SU-DHL-6 (cell line): ENCODE results near the gene EFCAB6.

Source experiments
- H2AFZ ChIP-seq: fragments of 200-600 bp; sonication (generic); 2 replicates; pipeline ENCODE4 v1.6.1; 2014; ENCODE audit warnings: low read depth, mild to moderate bottlenecking, moderate library complexity, mixed read lengths, antibody characterized with exemption, low read length; ENCODE audit not compliant: severe bottlenecking
- H3F3A ChIP-seq: fragments of 200-600 bp; shearing (Covaris generic); 2 replicates; pipeline ENCODE4 v1.6.0; 2016; ENCODE audit warnings: antibody characterized with exemption, mild to moderate bottlenecking; ENCODE audit not compliant: insufficient read depth
- H3K27ac ChIP-seq: fragments of 200-600 bp; sonication (generic); 2 replicates; pipeline ENCODE4 v1.5.1; 2016; ENCODE audit warnings: low read depth, mild to moderate bottlenecking, low read length, moderate library complexity, mixed read lengths
- H3K27me3 ChIP-seq: fragments of 200-600 bp; sonication (generic), shearing (Covaris generic); 2 replicates; pipeline ENCODE4 v1.6.0; 2014; ENCODE audit warnings: mild to moderate bottlenecking, low read length
- H3K36me3 ChIP-seq: fragments of 200-600 bp; sonication (generic); 2 replicates; pipeline ENCODE4 v1.6.1; 2014; ENCODE audit warnings: mild to moderate bottlenecking, low read length, mixed read lengths
- H3K4me2 ChIP-seq: fragments of 300-600, 200-600 bp; shearing (Covaris generic), sonication (generic); 2 replicates; pipeline ENCODE4 v1.6.0; 2014; ENCODE audit warnings: low read length, low read depth, mild to moderate bottlenecking; ENCODE audit not compliant: poor library complexity, severe bottlenecking
- H3K4me3 ChIP-seq: fragments of 200-600 bp; sonication (generic); 2 replicates; pipeline ENCODE4 v1.5.1; 2014; ENCODE audit warnings: antibody characterized with exemption, low read length, mild to moderate bottlenecking, mixed read lengths; ENCODE audit not compliant: insufficient read depth, poor library complexity, severe bottlenecking
- H3K79me2 ChIP-seq: fragments of 200-600 bp; sonication (generic); 2 replicates; pipeline ENCODE4 v1.6.1; 2014; ENCODE audit warnings: mild to moderate bottlenecking, low read length, moderate library complexity; ENCODE audit not compliant: insufficient read depth
- H3K9ac ChIP-seq: fragments of 200-600 bp; sonication (generic); 2 replicates; pipeline ENCODE4 v1.7.0; 2014; ENCODE audit warnings: mild to moderate bottlenecking, low read length
- H3K9me2 ChIP-seq: fragments of 200-600 bp; sonication (generic); replicated peaks from 2 replicates; pipeline ENCODE4 v1.6.1; 2014; ENCODE audit warnings: low read length; ENCODE audit not compliant: insufficient read depth
- H3K9me3 ChIP-seq: fragments of 200-600 bp; sonication (generic); 2 replicates; pipeline ENCODE4 v1.6.1; 2014; ENCODE audit warnings: low read length, mixed read lengths; ENCODE audit not compliant: insufficient read depth
- H4K20me1 ChIP-seq: fragments of 200-600 bp; sonication (generic); 2 replicates; pipeline ENCODE4 v1.6.1; 2014; ENCODE audit warnings: low read depth, mild to moderate bottlenecking, antibody characterized with exemption, low read length, moderate library complexity, mixed read lengths
- CTCF ChIP-seq: fragments of 200-600 bp; sonication (generic); IDR thresholded peaks from one replicate; pipeline ENCODE4 v1.5.1; 2017; ENCODE audit warnings: antibody characterized with exemption, mild to moderate bottlenecking, low read length, moderate library complexity; ENCODE audit not compliant: insufficient read depth, poor library complexity, severe bottlenecking
- EZH2phosphoT487 ChIP-seq: fragments of 200-600 bp; sonication (generic), shearing (Covaris generic); conservative IDR thresholded peaks from 2 replicates; pipeline ENCODE4 v1.6.1; 2018; ENCODE audit warnings: mild to moderate bottlenecking, antibody characterized with exemption, low read length, moderate library complexity, mixed read lengths

Gene EFCAB6

GRCh38 chr22:43726322-43726721 is 85.8 kb downstream of the EFCAB6 start:
- Histone ChIP-seq H2AFZ (no peak overlapping the region), H3K9ac (no peak overlapping the region), H3K27ac (no peak overlapping the region), H3K27me3 (no peaks in the 10 kb centered on the region), H3K9me3 (no peaks in the 10 kb centered on the region), H3K9me2 (no peaks in the 10 kb centered on the region), H3K79me2 (no peaks in the 10 kb centered on the region), H3K4me3 (no peak overlapping the region), H4K20me1 (no peaks in the 10 kb centered on the region), H3K4me2 (no peak overlapping the region), H3F3A (no peaks in the 10 kb centered on the region), H3K36me3 (no peaks in the 10 kb centered on the region)
- no peak for TF ChIP-seq CTCF
- no peak for TF ChIP-seq EZH2phosphoT487

- H3K27ac ChIP-seq: no peak overlapping the region
- H3K9me3 ChIP-seq: no peaks in the 10 kb centered on the region
- no peaks in the 10 kb centered on the region for H3K36me3 ChIP-seq
- no peak overlapping the region for H3K4me2 ChIP-seq
- H3K4me3 ChIP-seq: no peak overlapping the region
- no peaks in the 10 kb centered on the region for H3F3A ChIP-seq
- TF ChIP-seq CTCF: no peak
- no peak for TF ChIP-seq EZH2phosphoT487
- H2AFZ ChIP-seq: no peak overlapping the region
- H3K9ac ChIP-seq: no peak overlapping the region
- H3K79me2 ChIP-seq: no peaks in the 10 kb centered on the region
- H3K27me3 ChIP-seq: no peaks in the 10 kb centered on the region
- no peaks in the 10 kb centered on the region for H4K20me1 ChIP-seq
- no peaks in the 10 kb centered on the region for H3K9me2 ChIP-seq
Observed at GRCh38 chr22:43723816-43724215, 88.3 kb downstream of the EFCAB6 start.

- Histone ChIP-seq H4K20me1 (no peaks in the 10 kb centered on the region), H3F3A (no peaks in the 10 kb centered on the region), H3K4me3 (no peak overlapping the region), H3K4me2 (no peak overlapping the region), H3K27ac (no peak overlapping the region), H3K9me3 (no peaks in the 10 kb centered on the region), H3K36me3 (no peaks in the 10 kb centered on the region), H3K27me3 (no peaks in the 10 kb centered on the region), H3K79me2 (no peaks in the 10 kb centered on the region), H3K9ac (no peak overlapping the region), H3K9me2 (no peaks in the 10 kb centered on the region), H2AFZ (no peak overlapping the region)
- TF ChIP-seq EZH2phosphoT487 (no peak), CTCF (no peak)
Observed at GRCh38 chr22:43722444-43722843, 89.7 kb downstream of the EFCAB6 start.
